ENCODE results near the gene UHRF1. TPM values are rescaled to one million over a fixed set of nuclear protein-coding genes. Genes with fewer than 3 reads are reported as not detected.

UHRF1 gene
- total RNA-seq, 2 donors from 2014 or later, result 6.3 to 48.5 TPM

DNA sequence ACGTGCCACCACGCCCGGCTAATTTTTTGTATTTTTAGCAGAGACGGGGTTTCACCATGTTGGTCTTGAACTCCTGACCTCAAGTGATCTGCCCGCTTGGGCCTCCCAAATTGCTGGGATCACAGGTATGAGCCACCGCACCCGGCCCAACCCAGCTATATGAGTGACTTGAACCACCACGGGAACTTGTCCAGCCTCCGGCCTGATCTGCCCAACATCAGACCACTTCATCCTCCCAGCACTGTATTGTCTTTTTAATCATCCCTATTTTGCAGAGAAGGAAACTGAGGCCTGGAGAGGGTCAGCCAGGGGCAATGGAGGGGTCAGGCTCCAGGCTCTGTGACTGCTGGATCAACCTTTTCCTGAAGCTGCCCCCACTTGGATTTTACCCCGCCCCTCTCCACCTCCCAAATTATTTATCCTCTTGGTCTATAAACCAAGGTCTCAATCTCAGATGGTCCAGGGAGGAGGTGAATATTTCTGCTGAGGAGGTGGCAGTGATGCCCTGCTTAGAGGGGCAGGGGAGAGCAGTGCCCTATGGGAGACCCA lies 40.9 kb upstream of the UHRF1 start:
- Histone ChIP-seq H3K27ac (peak overlapping the region; percentile 76), H3K27me3 (no peaks in the 10 kb centered on the region), H3K4me1 (peaks cover 7% of the 10 kb centered on the region), H3K4me3 (peak overlapping the region; percentile 65), H3K9me3 (no peaks in the 10 kb centered on the region), H3K9ac (ENCODE audit: low read depth in 2 of 2, low read length in 2 of 2) (peak overlapping the region in 1 of 2 donors; percentile 48), H3K36me3 (no peaks in the 10 kb centered on the region)
- DNase-seq, result no peak
- intact Hi-C loops (cut with DNase I), result no loop called here
- TF ChIP-seq, protein P1, sequence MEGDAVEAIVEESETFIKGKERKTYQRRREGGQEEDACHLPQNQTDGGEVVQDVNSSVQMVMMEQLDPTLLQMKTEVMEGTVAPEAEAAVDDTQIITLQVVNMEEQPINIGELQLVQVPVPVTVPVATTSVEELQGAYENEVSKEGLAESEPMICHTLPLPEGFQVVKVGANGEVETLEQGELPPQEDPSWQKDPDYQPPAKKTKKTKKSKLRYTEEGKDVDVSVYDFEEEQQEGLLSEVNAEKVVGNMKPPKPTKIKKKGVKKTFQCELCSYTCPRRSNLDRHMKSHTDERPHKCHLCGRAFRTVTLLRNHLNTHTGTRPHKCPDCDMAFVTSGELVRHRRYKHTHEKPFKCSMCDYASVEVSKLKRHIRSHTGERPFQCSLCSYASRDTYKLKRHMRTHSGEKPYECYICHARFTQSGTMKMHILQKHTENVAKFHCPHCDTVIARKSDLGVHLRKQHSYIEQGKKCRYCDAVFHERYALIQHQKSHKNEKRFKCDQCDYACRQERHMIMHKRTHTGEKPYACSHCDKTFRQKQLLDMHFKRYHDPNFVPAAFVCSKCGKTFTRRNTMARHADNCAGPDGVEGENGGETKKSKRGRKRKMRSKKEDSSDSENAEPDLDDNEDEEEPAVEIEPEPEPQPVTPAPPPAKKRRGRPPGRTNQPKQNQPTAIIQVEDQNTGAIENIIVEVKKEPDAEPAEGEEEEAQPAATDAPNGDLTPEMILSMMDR (IDR thresholded peaks at IDR 0.05), result no peak

DNA sequence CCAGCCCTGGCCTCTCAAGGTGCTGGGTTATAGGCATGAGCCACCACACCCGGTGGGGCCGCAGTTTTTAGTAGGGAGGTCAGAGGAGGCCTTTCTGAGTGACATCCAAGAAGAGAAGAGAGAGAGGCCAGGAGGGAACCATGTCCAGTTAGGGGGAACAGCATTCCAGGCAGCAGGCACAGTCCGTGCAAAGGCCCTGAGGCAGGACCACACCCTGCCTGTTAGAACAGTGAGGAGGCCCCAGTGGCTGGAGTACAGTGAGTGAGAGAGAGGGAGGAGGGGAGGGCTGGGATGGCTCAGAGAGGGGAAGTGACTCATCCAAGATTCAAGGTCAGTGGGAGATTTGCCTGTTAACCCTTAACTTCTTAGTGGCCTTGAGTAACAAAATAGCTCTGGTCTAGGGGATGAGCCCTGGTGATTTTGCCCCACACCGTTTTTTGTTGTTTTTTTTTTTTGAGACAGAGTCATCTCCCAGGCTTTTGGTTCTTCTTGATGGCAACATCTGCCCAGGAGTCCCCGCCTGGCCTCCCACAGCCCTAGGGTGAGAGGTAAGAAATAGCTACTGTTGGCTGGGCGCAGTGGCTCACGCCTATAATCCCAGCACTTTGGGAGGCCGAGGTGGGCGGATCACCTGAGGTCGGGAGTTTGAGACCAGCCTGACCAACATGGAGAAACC lies 39.1 kb upstream of the UHRF1 start:
- peak; percentile 60 for DNase-seq
- H3K9ac ChIP-seq (ENCODE audit: low read depth in 2 of 2, low read length in 2 of 2), result no peak overlapping the region

GRCh38 chr19:4871711-4872110 lies 37.6 kb upstream of the UHRF1 start:
- intact Hi-C loops (cut with DNase I), result loop anchor here (2.0 to 5.0 kb wide), 2 partner anchors 39 to 96 kb away; partner anchors contain the start of gene KDM4B
- H3K27me3 ChIP-seq, result no peaks in the 10 kb centered on the region
- H3K27ac ChIP-seq, result no peak overlapping the region
- H3K4me3 ChIP-seq, result no peak overlapping the region
- no peaks in the 10 kb centered on the region for H3K9me3 ChIP-seq
- H3K9ac ChIP-seq (ENCODE audit: low read depth in 2 of 2, low read length in 2 of 2), result no peak overlapping the region
- no peaks in the 10 kb centered on the region for H3K4me1 ChIP-seq
- no peaks in the 10 kb centered on the region for H3K36me3 ChIP-seq
- DNase-seq, result no peak
- TF ChIP-seq, protein P1 (IDR thresholded peaks at IDR 0.05), result no peak

More for the DNA sequence above, 39.1 kb upstream of the UHRF1 start:
- H3K9me3 ChIP-seq, result no peaks in the 10 kb centered on the region
- H3K36me3 ChIP-seq, result no peaks in the 10 kb centered on the region
- intact Hi-C loops (cut with DNase I), result loop anchor here (5.0 kb wide), 1 partner anchor 97 kb away; the partner anchor contains the start of gene KDM4B
- TF ChIP-seq, protein P1 (IDR thresholded peaks at IDR 0.05), result no peak
- H3K4me3 ChIP-seq, result no peak overlapping the region
- peak overlapping the region; percentile 39 for H3K27ac ChIP-seq
- peaks cover 7% of the 10 kb centered on the region for H3K4me1 ChIP-seq
- H3K27me3 ChIP-seq, result no peaks in the 10 kb centered on the region

DNA sequence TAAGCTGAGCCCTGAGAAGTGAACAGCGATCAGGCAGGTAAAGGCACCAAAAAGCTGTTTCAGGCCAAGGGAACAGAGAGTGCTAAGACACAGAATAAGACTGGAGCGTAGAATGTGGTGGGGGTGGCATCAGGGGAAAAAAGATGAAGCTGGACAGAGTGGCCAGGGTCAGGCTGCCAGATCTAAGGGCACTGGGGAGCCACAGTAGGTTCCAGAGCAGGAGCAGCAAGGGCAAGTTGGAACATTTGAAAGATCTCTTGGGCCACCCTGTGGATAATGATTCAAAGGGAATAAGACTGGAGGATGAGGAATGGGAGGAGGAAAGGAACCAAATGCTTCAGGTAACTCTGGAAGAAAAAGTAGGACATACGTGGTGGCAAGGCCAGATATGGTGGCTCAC lies 35.4 kb upstream of the UHRF1 start:
- H3K36me3 ChIP-seq, result no peaks in the 10 kb centered on the region
- no peak overlapping the region for H3K4me3 ChIP-seq
- H3K27ac ChIP-seq, result no peak overlapping the region
- no peak overlapping the region for H3K9ac ChIP-seq (ENCODE audit: low read depth in 2 of 2, low read length in 2 of 2)
- no peaks in the 10 kb centered on the region for H3K4me1 ChIP-seq
- no peaks in the 10 kb centered on the region for H3K27me3 ChIP-seq
- no peaks in the 10 kb centered on the region for H3K9me3 ChIP-seq
- TF ChIP-seq, protein P1 (IDR thresholded peaks at IDR 0.05), result no peak
- intact Hi-C loops (cut with DNase I), result loop anchor here (2.0 to 5.0 kb wide), 2 partner anchors 37 to 93 kb away; partner anchors contain the start of gene KDM4B
- DNase-seq, result no peak

GRCh38 chr19:4877753-4878490 lies 31.4 kb upstream of the UHRF1 start:
- no peaks in the 10 kb centered on the region for H3K9me3 ChIP-seq
- no peaks in the 10 kb centered on the region for H3K27me3 ChIP-seq
- H3K27ac ChIP-seq, result no peak overlapping the region
- intact Hi-C loops (cut with DNase I), result loop anchor here (2.0 kb wide), 1 partner anchor 153 kb away; no protein-coding TSS in a partner anchor
- DNase-seq, result no peak
- H3K9ac ChIP-seq (ENCODE audit: low read depth in 2 of 2, low read length in 2 of 2), result no peak overlapping the region
- H3K4me1 ChIP-seq, result no peaks in the 10 kb centered on the region
- TF ChIP-seq, protein P1 (IDR thresholded peaks at IDR 0.05), result no peak
- H3K36me3 ChIP-seq, result no peaks in the 10 kb centered on the region
- no peak overlapping the region for H3K4me3 ChIP-seq

Measured in colonic mucosa (tissue), 4 donors.